ENCODE results near the gene NRL. TPM values are rescaled to one million over a fixed set of nuclear protein-coding genes. Genes with fewer than 3 reads are reported as not detected.
A peak's percentile ranks its signal among the peaks of the same experiment; 100 is the strongest.

The NRL gene
- total and polyA plus RNA-seq, 8 donors: 0.37 to 2.4 (median 1.4) TPM

DNA sequence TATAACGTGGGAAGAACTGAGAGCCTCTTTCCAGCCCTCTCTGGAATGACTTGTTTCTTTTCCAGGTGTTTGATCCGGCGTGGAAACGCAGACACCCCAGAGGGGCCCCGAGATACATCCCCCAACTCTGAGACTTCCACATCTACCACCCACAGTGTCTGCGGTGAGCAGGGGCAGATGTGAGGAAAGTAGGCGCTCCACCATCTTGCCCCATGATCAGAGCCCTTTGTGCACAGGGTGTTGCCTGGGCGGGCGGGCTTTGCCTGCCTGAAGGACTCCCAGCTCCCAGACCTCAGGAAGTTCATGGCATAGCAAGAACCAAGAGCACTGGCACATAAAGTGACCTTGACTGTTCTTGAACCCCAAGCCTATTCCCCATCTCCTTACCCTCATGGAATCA, 60.1 kb downstream of the NRL start:
- DNase-seq (no peak), ATAC-seq (no peak), FAIRE-seq (no peak)
- TF ChIP-seq, protein P1, sequence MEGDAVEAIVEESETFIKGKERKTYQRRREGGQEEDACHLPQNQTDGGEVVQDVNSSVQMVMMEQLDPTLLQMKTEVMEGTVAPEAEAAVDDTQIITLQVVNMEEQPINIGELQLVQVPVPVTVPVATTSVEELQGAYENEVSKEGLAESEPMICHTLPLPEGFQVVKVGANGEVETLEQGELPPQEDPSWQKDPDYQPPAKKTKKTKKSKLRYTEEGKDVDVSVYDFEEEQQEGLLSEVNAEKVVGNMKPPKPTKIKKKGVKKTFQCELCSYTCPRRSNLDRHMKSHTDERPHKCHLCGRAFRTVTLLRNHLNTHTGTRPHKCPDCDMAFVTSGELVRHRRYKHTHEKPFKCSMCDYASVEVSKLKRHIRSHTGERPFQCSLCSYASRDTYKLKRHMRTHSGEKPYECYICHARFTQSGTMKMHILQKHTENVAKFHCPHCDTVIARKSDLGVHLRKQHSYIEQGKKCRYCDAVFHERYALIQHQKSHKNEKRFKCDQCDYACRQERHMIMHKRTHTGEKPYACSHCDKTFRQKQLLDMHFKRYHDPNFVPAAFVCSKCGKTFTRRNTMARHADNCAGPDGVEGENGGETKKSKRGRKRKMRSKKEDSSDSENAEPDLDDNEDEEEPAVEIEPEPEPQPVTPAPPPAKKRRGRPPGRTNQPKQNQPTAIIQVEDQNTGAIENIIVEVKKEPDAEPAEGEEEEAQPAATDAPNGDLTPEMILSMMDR (IDR thresholded peaks at IDR 0.05): no peak
- Histone ChIP-seq H3K36me3 (no peaks in the 10 kb centered on the region), H3K9me3 (no peaks in the 10 kb centered on the region), H3K4me1 (peaks cover 0 to 9% (median 0%) of the 10 kb centered on the region in 3 donors), H3K27me3 (no peaks in the 10 kb centered on the region), H3K27ac (no peak overlapping the region), H3K4me3 (no peak overlapping the region)
- WGBS, 2 donors: 87 to 94% methylated on average over 9 of the region's 9 CpGs
- intact Hi-C loops (cut with DNase I): loop anchor here in 2 of 3 donors (5.0 kb wide), 1 partner anchor 38 kb away; the partner anchor contains the start of gene PCK2 (in 2 of the 2)

DNA sequence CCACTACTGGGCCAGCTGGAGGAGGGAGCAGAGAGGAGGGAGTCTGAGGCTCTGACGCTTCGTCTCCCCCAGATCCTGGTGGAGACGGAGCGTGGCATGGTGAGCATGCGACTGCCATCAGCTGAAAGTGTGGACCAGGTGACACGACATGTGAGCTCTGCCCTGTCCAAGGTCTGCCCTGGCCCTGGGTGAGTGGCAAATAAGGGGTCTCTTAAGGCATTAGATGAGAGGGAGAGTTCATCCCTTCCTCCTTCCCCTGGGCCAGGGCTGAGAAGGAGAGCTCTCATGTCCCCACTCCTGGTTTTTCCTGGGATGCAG, 60.5 kb downstream of the NRL start:
- 82% methylated on average over 6 of the region's 6 CpGs for WGBS, 2 donors
- Histone ChIP-seq H3K4me3 (no peak overlapping the region), H3K4me1 (peaks cover 0 to 9% (median 0%) of the 10 kb centered on the region in 3 donors), H3K9me3 (no peaks in the 10 kb centered on the region), H3K36me3 (no peaks in the 10 kb centered on the region), H3K27me3 (no peaks in the 10 kb centered on the region), H3K27ac (no peak overlapping the region)
- ATAC-seq (no peak), DNase-seq (no peak), FAIRE-seq (no peak)
- TF ChIP-seq, protein P1 (IDR thresholded peaks at IDR 0.05): no peak
- intact Hi-C loops (cut with DNase I): no loop called here

DNA sequence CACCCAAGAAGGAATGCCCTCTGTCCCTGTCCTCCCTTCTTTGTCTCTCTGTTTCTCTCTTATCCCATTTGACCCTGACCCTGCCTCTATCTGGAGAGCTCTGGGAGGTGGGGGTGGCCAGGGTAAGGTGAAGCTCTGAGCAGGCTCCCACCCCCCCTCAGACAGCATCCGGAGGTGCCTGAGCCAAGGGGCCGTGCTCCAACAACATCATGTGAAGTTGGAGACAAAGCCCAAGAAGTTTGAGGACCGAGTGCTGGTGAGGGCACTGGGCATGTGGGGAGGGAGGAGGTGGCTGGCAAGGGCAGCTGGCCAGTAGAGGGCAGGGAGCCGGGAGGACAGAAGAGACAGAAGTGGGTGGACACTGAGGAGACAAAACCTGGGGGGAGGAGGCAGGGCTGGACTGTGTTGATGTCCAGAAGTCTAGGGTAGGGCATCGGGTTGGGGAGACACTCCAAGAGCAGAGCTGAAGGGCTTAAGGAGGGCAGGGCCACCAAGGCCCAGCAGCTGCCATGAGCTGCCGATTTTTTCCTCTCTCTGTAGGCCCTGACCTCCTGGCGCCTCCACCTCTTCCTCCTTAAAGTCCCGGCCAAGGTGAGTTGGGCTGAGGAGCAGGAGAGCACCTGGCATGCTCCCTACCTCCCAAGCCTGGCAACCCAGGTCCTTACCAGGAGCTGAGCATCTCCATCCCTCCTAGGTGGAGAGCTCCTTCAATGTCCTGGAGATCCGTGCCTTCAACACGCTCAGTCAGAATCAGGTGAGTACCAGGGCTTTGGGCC, 61.0 kb downstream of the NRL start:
- DNase-seq: peak in 1 of 6 donors; percentile 13
- ATAC-seq: no peak
- H3K27ac ChIP-seq: no peak overlapping the region
- peaks cover 0 to 9% (median 0%) of the 10 kb centered on the region in 3 donors for H3K4me1 ChIP-seq
- FAIRE-seq: no peak
- no peaks in the 10 kb centered on the region for H3K36me3 ChIP-seq
- TF ChIP-seq, protein P1 (IDR thresholded peaks at IDR 0.05): no peak
- H3K4me3 ChIP-seq: no peak overlapping the region
- intact Hi-C loops (cut with DNase I): no loop called here
- WGBS, 2 donors: 74 to 84% methylated on average over 9 to 10 of the region's 10 CpGs
- no peaks in the 10 kb centered on the region for H3K9me3 ChIP-seq
- H3K27me3 ChIP-seq: no peaks in the 10 kb centered on the region

DNA sequence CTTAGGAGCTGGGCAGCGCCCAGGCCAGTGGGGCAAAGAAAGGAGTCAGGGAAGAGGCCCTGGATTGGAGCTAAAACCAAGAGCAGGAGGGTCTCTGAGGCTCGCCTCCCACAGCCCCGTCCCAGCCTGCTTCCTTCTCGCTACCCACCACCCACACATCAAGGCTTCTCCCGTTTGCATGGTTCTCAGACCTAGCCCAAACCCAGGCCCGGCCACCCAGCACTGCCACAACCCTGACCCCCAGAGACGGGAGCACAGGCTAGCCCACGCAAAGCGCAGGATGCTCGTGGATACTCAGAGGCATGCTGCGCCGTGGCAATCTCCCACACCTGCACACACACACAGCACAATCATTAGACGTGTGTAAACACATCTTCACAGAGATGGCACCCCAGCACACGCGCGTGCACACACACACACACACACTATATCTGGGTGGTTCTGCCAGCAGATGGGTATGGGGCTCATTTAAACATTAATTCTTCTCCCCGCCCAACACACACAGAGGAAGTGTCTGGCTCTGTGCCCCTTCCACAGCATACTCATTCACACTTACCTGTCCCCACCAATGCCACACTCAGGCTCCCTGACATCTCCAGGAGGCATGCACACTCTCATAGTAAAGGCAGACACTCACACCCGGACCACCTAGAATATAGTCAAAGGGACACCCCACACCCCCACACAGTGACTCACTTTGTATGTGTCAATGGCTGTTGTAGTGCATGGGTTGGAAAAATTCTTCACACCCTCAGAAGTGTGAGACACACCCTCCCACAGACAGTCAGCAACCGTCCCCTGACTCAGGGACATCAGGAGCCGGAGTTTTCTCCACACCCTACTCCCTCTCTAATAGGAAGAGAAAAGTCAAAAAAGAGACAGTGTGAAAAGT, 61.8 kb downstream of the NRL start:
- TF ChIP-seq, protein P1 (IDR thresholded peaks at IDR 0.05): no peak
- WGBS, 2 donors: 57 to 61% methylated on average over 20 of the region's 20 CpGs
- intact Hi-C loops (cut with DNase I): no loop called here
- no peaks in the 10 kb centered on the region for H3K27me3 ChIP-seq
- no peak overlapping the region for H3K27ac ChIP-seq
- peak overlapping the region in 2 of 4 donors; percentile 53 to 70 for H3K4me3 ChIP-seq
- no peak for ATAC-seq
- no peaks in the 10 kb centered on the region for H3K36me3 ChIP-seq
- peak in 1 of 6 donors; percentile 52 for DNase-seq
- no peak for FAIRE-seq
- H3K9me3 ChIP-seq: no peaks in the 10 kb centered on the region
- peaks cover 0 to 6% (median 0%) of the 10 kb centered on the region in 3 donors for H3K4me1 ChIP-seq

Measured in pancreas (tissue), 10 donors.